Measurements from ENCODE around the gene NME1.

DNA sequence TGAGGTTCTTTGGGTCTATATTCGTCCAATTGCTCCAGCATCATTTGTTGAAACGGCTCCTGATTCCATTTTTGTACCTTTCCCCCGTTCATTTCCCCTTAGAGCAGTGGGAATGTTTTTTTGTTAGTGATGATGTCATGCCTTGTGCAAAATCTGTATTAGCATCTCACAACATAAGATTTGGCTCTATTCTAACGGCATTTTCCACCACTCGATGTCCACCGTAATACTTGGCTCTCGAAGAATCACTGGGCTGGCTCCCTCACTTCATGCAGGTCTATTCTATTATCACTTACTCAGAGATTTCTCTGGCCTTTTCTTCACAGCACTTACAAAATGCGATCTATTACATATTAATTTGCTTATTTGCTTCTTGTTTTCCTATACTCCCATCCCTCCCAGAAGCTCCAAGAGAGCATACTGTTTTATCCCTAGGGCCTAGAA lies 571 bp upstream of the NME1 start:
- TF ChIP-seq TAF1 (IDR thresholded peaks at IDR 0.05; ENCODE audit: borderline replicate concordance, insufficient read depth, low read length) = no peak
- no peak for TF ChIP-seq POLR2AphosphoS5 (IDR thresholded peaks at IDR 0.05; ENCODE audit: low read depth, low read length)
- TF ChIP-seq, protein P1, sequence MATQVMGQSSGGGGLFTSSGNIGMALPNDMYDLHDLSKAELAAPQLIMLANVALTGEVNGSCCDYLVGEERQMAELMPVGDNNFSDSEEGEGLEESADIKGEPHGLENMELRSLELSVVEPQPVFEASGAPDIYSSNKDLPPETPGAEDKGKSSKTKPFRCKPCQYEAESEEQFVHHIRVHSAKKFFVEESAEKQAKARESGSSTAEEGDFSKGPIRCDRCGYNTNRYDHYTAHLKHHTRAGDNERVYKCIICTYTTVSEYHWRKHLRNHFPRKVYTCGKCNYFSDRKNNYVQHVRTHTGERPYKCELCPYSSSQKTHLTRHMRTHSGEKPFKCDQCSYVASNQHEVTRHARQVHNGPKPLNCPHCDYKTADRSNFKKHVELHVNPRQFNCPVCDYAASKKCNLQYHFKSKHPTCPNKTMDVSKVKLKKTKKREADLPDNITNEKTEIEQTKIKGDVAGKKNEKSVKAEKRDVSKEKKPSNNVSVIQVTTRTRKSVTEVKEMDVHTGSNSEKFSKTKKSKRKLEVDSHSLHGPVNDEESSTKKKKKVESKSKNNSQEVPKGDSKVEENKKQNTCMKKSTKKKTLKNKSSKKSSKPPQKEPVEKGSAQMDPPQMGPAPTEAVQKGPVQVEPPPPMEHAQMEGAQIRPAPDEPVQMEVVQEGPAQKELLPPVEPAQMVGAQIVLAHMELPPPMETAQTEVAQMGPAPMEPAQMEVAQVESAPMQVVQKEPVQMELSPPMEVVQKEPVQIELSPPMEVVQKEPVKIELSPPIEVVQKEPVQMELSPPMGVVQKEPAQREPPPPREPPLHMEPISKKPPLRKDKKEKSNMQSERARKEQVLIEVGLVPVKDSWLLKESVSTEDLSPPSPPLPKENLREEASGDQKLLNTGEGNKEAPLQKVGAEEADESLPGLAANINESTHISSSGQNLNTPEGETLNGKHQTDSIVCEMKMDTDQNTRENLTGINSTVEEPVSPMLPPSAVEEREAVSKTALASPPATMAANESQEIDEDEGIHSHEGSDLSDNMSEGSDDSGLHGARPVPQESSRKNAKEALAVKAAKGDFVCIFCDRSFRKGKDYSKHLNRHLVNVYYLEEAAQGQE (IDR thresholded peaks at IDR 0.05; ENCODE audit: insufficient read depth in 1 of 2, low read depth in 2 of 2, low read length in 2 of 2) = no peak
- TF ChIP-seq SIN3A (IDR thresholded peaks at IDR 0.05; ENCODE audit: borderline replicate concordance, insufficient read depth, low read length) = no peak
- no peak for TF ChIP-seq FOXP2 (optimal IDR thresholded peaks at IDR 0.05; ENCODE audit: borderline replicate concordance, extremely low read depth, extremely low read length, insufficient read depth)
